ENCODE data around the gene GCG. TPM values are rescaled to one million over a fixed set of nuclear protein-coding genes. Genes with fewer than 3 reads are reported as not detected.

The GCG gene
- total and polyA plus RNA-seq, 2 donors (not counting 3 experiments of a cell fraction or from before 2014, with no cell fraction given): not detected

- DNase-seq (ENCODE audit: low read depth, low spot score): no peak
- H3K36me3 ChIP-seq (ENCODE audit: control insufficient read depth in 2 of 2, extremely low read depth in 1 of 2, insufficient read depth in 2 of 2, low read length in 2 of 2): no peaks in the 10 kb centered on the region
- dilution Hi-C loops (cut with MboI; ENCODE audit: extremely low pct_ligation_motif_present, low sequenced_read_pairs) (no loop called here), intact Hi-C loops (cut with micrococcal nuclease) (no loop called here)
- H3K9me1 ChIP-seq (replicated peaks; ENCODE audit: control insufficient read depth, extremely low read depth, insufficient read depth, low read length): no peaks in the 10 kb centered on the region
- no peak overlapping the region for H3K4me2 ChIP-seq (ENCODE audit: insufficient read depth, low read length)
- H2AFZ ChIP-seq (ENCODE audit: low read depth, low read length): no peak overlapping the region
- ChIA-PET POLR2A (no interaction called here), CTCF (no interaction called here)
- no peaks in the 10 kb centered on the region for H3K27me3 ChIP-seq (ENCODE audit: control insufficient read depth in 2 of 2, insufficient read depth in 2 of 2, low read length in 2 of 2)
- no peak for FAIRE-seq
- H3K4me3 ChIP-seq (replicated peaks in 1 of 3; ENCODE audit: insufficient read depth in 1 of 3, low read depth in 1 of 3, low read length in 3 of 3): no peak overlapping the region
- peaks cover 6% of the 10 kb centered on the region for H3K9me3 ChIP-seq (replicated peaks; ENCODE audit: control insufficient read depth, insufficient read depth, low read length)
- no peak overlapping the region for H3K9ac ChIP-seq (replicated peaks; ENCODE audit: extremely low read depth, insufficient read depth, low read length)
- no peak overlapping the region for H3K27ac ChIP-seq (ENCODE audit: insufficient read depth, low read depth, low read length)
- H3K79me2 ChIP-seq (ENCODE audit: control insufficient read depth, insufficient read depth, low read length): no peaks in the 10 kb centered on the region
- peaks cover 19% of the 10 kb centered on the region for H3K4me1 ChIP-seq (ENCODE audit: control insufficient read depth, extremely low read depth, insufficient read depth, low read length)
- TF ChIP-seq MYC (IDR thresholded peaks at IDR 0.05; ENCODE audit: low read depth, low read length): no peak
- no peak for TF ChIP-seq GATA2 (IDR thresholded peaks at IDR 0.05; ENCODE audit: insufficient read depth, insufficient read length, low read depth, low read length)
- TF ChIP-seq, protein P1, sequence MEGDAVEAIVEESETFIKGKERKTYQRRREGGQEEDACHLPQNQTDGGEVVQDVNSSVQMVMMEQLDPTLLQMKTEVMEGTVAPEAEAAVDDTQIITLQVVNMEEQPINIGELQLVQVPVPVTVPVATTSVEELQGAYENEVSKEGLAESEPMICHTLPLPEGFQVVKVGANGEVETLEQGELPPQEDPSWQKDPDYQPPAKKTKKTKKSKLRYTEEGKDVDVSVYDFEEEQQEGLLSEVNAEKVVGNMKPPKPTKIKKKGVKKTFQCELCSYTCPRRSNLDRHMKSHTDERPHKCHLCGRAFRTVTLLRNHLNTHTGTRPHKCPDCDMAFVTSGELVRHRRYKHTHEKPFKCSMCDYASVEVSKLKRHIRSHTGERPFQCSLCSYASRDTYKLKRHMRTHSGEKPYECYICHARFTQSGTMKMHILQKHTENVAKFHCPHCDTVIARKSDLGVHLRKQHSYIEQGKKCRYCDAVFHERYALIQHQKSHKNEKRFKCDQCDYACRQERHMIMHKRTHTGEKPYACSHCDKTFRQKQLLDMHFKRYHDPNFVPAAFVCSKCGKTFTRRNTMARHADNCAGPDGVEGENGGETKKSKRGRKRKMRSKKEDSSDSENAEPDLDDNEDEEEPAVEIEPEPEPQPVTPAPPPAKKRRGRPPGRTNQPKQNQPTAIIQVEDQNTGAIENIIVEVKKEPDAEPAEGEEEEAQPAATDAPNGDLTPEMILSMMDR (IDR thresholded peaks at IDR 0.05; ENCODE audit: extremely low read depth in 1 of 2, insufficient read depth in 1 of 2, low read depth in 1 of 2, low read length in 2 of 2): no peak
- TF ChIP-seq JUN (IDR thresholded peaks at IDR 0.05; ENCODE audit: borderline replicate concordance, insufficient read depth, insufficient read length, low read depth): no peak
- no peak for TF ChIP-seq POLR2AphosphoS5 (IDR thresholded peaks at IDR 0.05; ENCODE audit: insufficient read depth, low read depth, low read length)
- TF ChIP-seq EZH2 (IDR thresholded peaks at IDR 0.05; ENCODE audit: borderline replicate concordance, low read depth, low read length, severe bottlenecking): no peak
- TF ChIP-seq POLR2A (IDR thresholded peaks at IDR 0.05; ENCODE audit: low read depth, low read length): no peak
- TF ChIP-seq FOS (IDR thresholded peaks at IDR 0.05; ENCODE audit: borderline replicate concordance, insufficient read depth, low read length): no peak
- TF ChIP-seq, protein P2, sequence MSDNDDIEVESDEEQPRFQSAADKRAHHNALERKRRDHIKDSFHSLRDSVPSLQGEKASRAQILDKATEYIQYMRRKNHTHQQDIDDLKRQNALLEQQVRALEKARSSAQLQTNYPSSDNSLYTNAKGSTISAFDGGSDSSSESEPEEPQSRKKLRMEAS (IDR thresholded peaks at IDR 0.05; ENCODE audit: insufficient read depth, insufficient read length): no peak
- no peaks in the 10 kb centered on the region for H4K20me1 ChIP-seq (replicated peaks; ENCODE audit: control insufficient read depth, extremely low read depth, insufficient read depth, low read length)
- no TSS peak for BruUV-seq (replicated peaks)
Observed at GRCh38 chr2:162111958-162112850, 39.8 kb downstream of the GCG start.

Data from endothelial cell of umbilical vein (primary cell).